Esophagus muscularis mucosa (tissue), 4 donors: Measurements from ENCODE around the gene MAGI2. TPM values are rescaled to one million over a fixed set of nuclear protein-coding genes. Genes with fewer than 3 reads are reported as not detected.

Experiments
- DNase-seq: peaks from one replicate; pipeline ENCODE4 v3.0.0-alpha.2; 2017; ENCODE audit errors: extremely low spot score
- H3K27ac ChIP-seq, 4 donors: fragments of 200-600 bp; sonication (generic); replicated peaks in 1 of 4; 1 replicate in 3 of 4; 2 replicates in 1 of 4; pipeline ENCODE4 v1.5.1; 2016 to 2019; ENCODE audit warnings: mild to moderate bottlenecking in 1 of 4
- H3K27me3 ChIP-seq, 4 donors: fragments of 200-600 bp; sonication (generic); one replicate each; pipeline versions ENCODE4 v1.5.1 to v1.6.0; 2016 to 2019
- H3K36me3 ChIP-seq, 4 donors: fragments of 200-600 bp; sonication (generic); one replicate each; pipeline ENCODE4 v1.5.1; 2016 to 2019
- H3K4me1 ChIP-seq, 4 donors: fragments of 200-600 bp; sonication (generic); one replicate each; pipeline ENCODE4 v1.5.1; 2016 to 2019
- H3K4me3 ChIP-seq, 4 donors: fragments of 200-600 bp; sonication (generic); 1 replicate in 2 of 4; 2 replicates in 2 of 4; pipeline ENCODE4 v1.5.1; 2016 to 2019; ENCODE audit warnings: mild to moderate bottlenecking in 4 of 4, moderate library complexity in 1 of 4
- H3K9me3 ChIP-seq, 4 donors: fragments of 200-600 bp; sonication (generic); 1 replicate in 3 of 4; 2 replicates in 1 of 4; pipeline ENCODE4 v1.5.1; 2016 to 2019
- CTCF ChIP-seq, 3 experiments: fragments of 200-600 bp in 2 of 3; fragments of 450-650 bp in 1 of 3; sonication (generic) in 2 of 3; IDR thresholded peaks; one replicate each; pipeline ENCODE4 v1.5.1; 2017 to 2019; ENCODE audit warnings: antibody characterized with exemption in 3 of 3, mild to moderate bottlenecking in 2 of 3, moderate library complexity in 1 of 3
- EP300 ChIP-seq: sonication (generic); formaldehyde crosslinking; IDR thresholded peaks from one replicate; pipeline ENCODE4 v1.6.1; 2017; ENCODE audit warnings: antibody characterized with exemption
- POLR2A ChIP-seq: fragments of 450-650 bp; IDR thresholded peaks from one replicate; pipeline ENCODE4 v1.6.1; 2017; ENCODE audit warnings: antibody characterized with exemption, moderate library complexity, mild to moderate bottlenecking, low read depth
- POLR2AphosphoS5 ChIP-seq, 2 donors: sonication (generic); formaldehyde crosslinking; IDR thresholded peaks; one replicate each; pipeline ENCODE4 v1.6.1; 2017; ENCODE audit warnings: antibody characterized with exemption in 2 of 2
- WGBS: methylation state at CpG from one replicate; pipeline ENCODE4 v1.1.5; 2018; 5-methylcytosine and 5-hydroxymethylcytosine counted together
- intact Hi-C: fragments of 100-400 bp; cut with DNase I; formaldehyde crosslinking; loops from one replicate; pipeline ENCODE4 v1.15.1; 2023
- total RNA-seq, 4 donors: library from RNA; depleted of rRNA; stranded (reverse); fragments of >200 nt; gene quantifications; one replicate each; pipeline versions ENCODE4 v1.1.0 to v1.2.1, GENCODE V29; 2016

The MAGI2 gene
- total RNA-seq, 4 donors from 2014 or later: 14.4 to 22.3 (median 21.2) TPM

- Histone ChIP-seq H3K9me3 (no peaks in the 10 kb centered on the region), H3K4me1 (no peaks in the 10 kb centered on the region), H3K27ac (no peak overlapping the region), H3K27me3 (no peaks in the 10 kb centered on the region), H3K4me3 (no peak overlapping the region), H3K36me3 (no peaks in the 10 kb centered on the region)
- WGBS: 75% methylated on average over 1 of the region's 1 CpG
- no peak for TF ChIP-seq POLR2A
- TF ChIP-seq CTCF (IDR thresholded peaks at IDR 0.05): no peak
- no peak for TF ChIP-seq EP300
- no peak for TF ChIP-seq POLR2AphosphoS5 (IDR thresholded peaks at IDR 0.05)
- DNase-seq: no peak
- intact Hi-C loops: no loop called here
Observed at GRCh38 chr7:78828317-78828716, 625.1 kb downstream of the MAGI2 start.

GRCh38 chr7:78803501-78804127 is 649.9 kb downstream of the MAGI2 start:
- no peak overlapping the region for H3K27ac ChIP-seq
- no peak overlapping the region for H3K4me3 ChIP-seq
- intact Hi-C loops: no loop called here
- WGBS: 84% methylated on average over 4 of the region's 4 CpGs
- no peaks in the 10 kb centered on the region for H3K36me3 ChIP-seq
- DNase-seq: no peak
- no peaks in the 10 kb centered on the region for H3K27me3 ChIP-seq
- TF ChIP-seq EP300 (no peak), POLR2AphosphoS5 (IDR thresholded peaks at IDR 0.05) (no peak), POLR2A (no peak), CTCF (IDR thresholded peaks at IDR 0.05) (no peak)
- H3K9me3 ChIP-seq: peaks cover 0 to 5% (median 0%) of the 10 kb centered on the region in 4 donors
- no peaks in the 10 kb centered on the region for H3K4me1 ChIP-seq

- H3K27me3 ChIP-seq: no peaks in the 10 kb centered on the region
- DNase-seq: no peak
- 50% methylated on average over 2 of the region's 2 CpGs for WGBS
- peaks cover 0 to 16% (median 13%) of the 10 kb centered on the region in 4 donors for H3K4me1 ChIP-seq
- TF ChIP-seq POLR2A (no peak), CTCF (IDR thresholded peaks at IDR 0.05) (no peak)
- intact Hi-C loops: no loop called here
- H3K9me3 ChIP-seq: peaks cover 0 to 13% (median 6%) of the 10 kb centered on the region in 4 donors
- no peak overlapping the region for H3K4me3 ChIP-seq
- no peaks in the 10 kb centered on the region for H3K36me3 ChIP-seq
- no peak overlapping the region for H3K27ac ChIP-seq
Observed at GRCh38 chr7:78794101-78794500, 659.4 kb downstream of the MAGI2 start.

- Histone ChIP-seq H3K4me3 (no peak overlapping the region), H3K4me1 (peaks cover 0 to 16% (median 13%) of the 10 kb centered on the region in 4 donors), H3K27me3 (no peaks in the 10 kb centered on the region), H3K36me3 (no peaks in the 10 kb centered on the region), H3K9me3 (peaks cover 0 to 13% (median 6%) of the 10 kb centered on the region in 4 donors), H3K27ac (no peak overlapping the region)
- intact Hi-C loops: no loop called here
- 40% methylated on average over 3 of the region's 3 CpGs for WGBS
- TF ChIP-seq EP300 (no peak), POLR2A (no peak), POLR2AphosphoS5 (IDR thresholded peaks at IDR 0.05) (no peak)
- no peak for DNase-seq
Observed at GRCh38 chr7:78792624-78793023, 660.8 kb downstream of the MAGI2 start.

- WGBS: 34% methylated on average over 6 of the region's 6 CpGs
- TF ChIP-seq POLR2AphosphoS5 (IDR thresholded peaks at IDR 0.05) (no peak), EP300 (no peak), CTCF (IDR thresholded peaks at IDR 0.05) (no peak), POLR2A (no peak)
- H3K27me3 ChIP-seq: no peaks in the 10 kb centered on the region
- no peak for DNase-seq
- no peak overlapping the region for H3K27ac ChIP-seq
- H3K4me1 ChIP-seq: peaks cover 0 to 16% (median 13%) of the 10 kb centered on the region in 4 donors
- intact Hi-C loops: no loop called here
- no peak overlapping the region for H3K4me3 ChIP-seq
- H3K9me3 ChIP-seq: peaks cover 0 to 13% (median 6%) of the 10 kb centered on the region in 4 donors
- H3K36me3 ChIP-seq: no peaks in the 10 kb centered on the region
Observed at GRCh38 chr7:78792006-78792405, 661.5 kb downstream of the MAGI2 start.
